HG03196 (cell line): ENCODE results near the gene VPS13C.

ENCODE experiments used
- ATAC-seq: cut with Tn5 transposase; IDR thresholded peaks from one replicate; pipeline ENCODE4 v1.9.1; 2021; ENCODE audit not compliant: unreplicated experiment

VPS13C gene

GRCh38 chr15:62060113-62060895, at the start of gene VPS13C:
TSS of gene VPS13C (minus strand) at chr15:62060447. CDS start at chr15:62060374, 73 bp downstream.
- ATAC-seq: peak; percentile 83

- no peak for ATAC-seq
Measured at GRCh38 chr15:62109437-62109836, 49.2 kb upstream of the VPS13C start.

- no peak for ATAC-seq
Measured at GRCh38 chr15:62108411-62108810, 48.2 kb upstream of the VPS13C start.

- no peak for ATAC-seq
Measured at GRCh38 chr15:62107571-62108121, 47.4 kb upstream of the VPS13C start.

GRCh38 chr15:62106096-62106495, 45.8 kb upstream of the VPS13C start:
- no peak for ATAC-seq

GRCh38 chr15:62105266-62105665, 45.0 kb upstream of the VPS13C start:
- no peak for ATAC-seq

GRCh38 chr15:62104846-62105245, 44.6 kb upstream of the VPS13C start:
- no peak for ATAC-seq

- no peak for ATAC-seq
Measured at GRCh38 chr15:62104401-62104800, 44.2 kb upstream of the VPS13C start.

- no peak for ATAC-seq
Measured at GRCh38 chr15:62103431-62103830, 43.2 kb upstream of the VPS13C start.

GRCh38 chr15:62099094-62099601, 38.9 kb upstream of the VPS13C start:
- no peak for ATAC-seq

- ATAC-seq: no peak
Measured at GRCh38 chr15:62094388-62094787, 34.1 kb upstream of the VPS13C start.

- no peak for ATAC-seq
Measured at GRCh38 chr15:62093809-62094208, 33.6 kb upstream of the VPS13C start.

GRCh38 chr15:62090988-62091387, 30.7 kb upstream of the VPS13C start:
- no peak for ATAC-seq

- ATAC-seq: no peak
Measured at GRCh38 chr15:62089616-62090015, 29.4 kb upstream of the VPS13C start.

- ATAC-seq: no peak
Measured at GRCh38 chr15:62088353-62088693, 28.1 kb upstream of the VPS13C start.

- no peak for ATAC-seq
Measured at GRCh38 chr15:62087671-62088352, 27.6 kb upstream of the VPS13C start.

- ATAC-seq: no peak
Measured at GRCh38 chr15:62085740-62086139, 25.5 kb upstream of the VPS13C start.

- ATAC-seq: no peak
Measured at GRCh38 chr15:62083194-62084154, 23.2 kb upstream of the VPS13C start.

- no peak for ATAC-seq
Measured at GRCh38 chr15:62079594-62079993, 19.3 kb upstream of the VPS13C start.

GRCh38 chr15:62075595-62076277, 15.5 kb upstream of the VPS13C start:
- ATAC-seq: no peak
